Osteoblast (primary cell): ENCODE measurements around the gene FNBP1. TPM values are rescaled to one million over a fixed set of nuclear protein-coding genes. Genes with fewer than 3 reads are reported as not detected.
A peak's percentile ranks its signal among the peaks of the same experiment; 100 is the strongest.
"Not testable (repeated sequence)": the region's sequence is repeated elsewhere in the genome, so short reads cannot be mapped to it uniquely, and the experiment has no call there.

Experiments used
- DNase-seq: peaks from one replicate; pipeline ENCODE4 v3.0.0; 2011; ENCODE audit warnings: low spot score, mixed read lengths; ENCODE audit not compliant: insufficient read length; ENCODE audit errors: missing footprints
- H2AFZ ChIP-seq: 2 replicates; pipeline ENCODE4 v1.6.0; 2011; ENCODE audit warnings: mild to moderate bottlenecking, low read length
- H3K27ac ChIP-seq: 2 replicates; pipeline ENCODE4 v1.5.1; 2011; ENCODE audit warnings: mild to moderate bottlenecking, low read depth, low read length, moderate library complexity
- H3K27me3 ChIP-seq: 2 replicates; pipeline ENCODE4 v1.6.0; 2012; ENCODE audit warnings: mild to moderate bottlenecking, control low read depth, inconsistent platforms, low read length, moderate library complexity; ENCODE audit not compliant: insufficient read depth
- H3K36me3 ChIP-seq: 2 replicates; pipeline ENCODE4 v1.5.1; 2011; ENCODE audit warnings: mild to moderate bottlenecking, low read length, control low read depth, moderate library complexity; ENCODE audit not compliant: insufficient read depth
- H3K4me1 ChIP-seq: 2 replicates; pipeline ENCODE4 v1.5.1; 2011; ENCODE audit warnings: mild to moderate bottlenecking, low read length, control low read depth, moderate library complexity; ENCODE audit not compliant: insufficient read depth
- H3K4me2 ChIP-seq: 2 replicates; pipeline ENCODE4 v1.6.0; 2011; ENCODE audit warnings: mild to moderate bottlenecking, low read length; ENCODE audit not compliant: insufficient read depth
- H3K4me3 ChIP-seq: fragments of 200-600 bp; sonication (generic); 3 replicates; pipeline ENCODE4 v1.5.1; 2012; ENCODE audit warnings: mild to moderate bottlenecking, low read length, inconsistent platforms; ENCODE audit not compliant: insufficient read depth
- H3K79me2 ChIP-seq: 2 replicates; pipeline ENCODE4 v1.6.0; 2012; ENCODE audit warnings: mild to moderate bottlenecking, low read length, control low read depth, inconsistent platforms; ENCODE audit not compliant: insufficient read depth
- H3K9me3 ChIP-seq: 2 replicates; pipeline ENCODE4 v1.5.1; 2011; ENCODE audit warnings: low read depth, low read length, control low read depth
- H4K20me1 ChIP-seq: 2 replicates; pipeline ENCODE4 v1.6.0; 2012; ENCODE audit warnings: mild to moderate bottlenecking, low read length, control low read depth; ENCODE audit not compliant: insufficient read depth
- CTCF ChIP-seq: IDR thresholded peaks from 2 replicates; pipeline ENCODE4 v1.5.1; 2011; ENCODE audit warnings: mild to moderate bottlenecking, low read depth, low read length, moderate library complexity; ENCODE audit errors: extremely low read depth
- total RNA-seq: library from RNA; depleted of rRNA; stranded (reverse); fragments of >200 nt; gene quantifications from 2 replicates; pipeline ENCODE4 v1.2.3, GENCODE V29; 2012

The FNBP1 gene
- total RNA-seq, 1 donor = 31.8 TPM

GRCh38 chr9:129945314-129945713 lies 97.7 kb downstream of the FNBP1 start:
- no peaks in the 10 kb centered on the region for H3K79me2 ChIP-seq
- peak; percentile 8 for DNase-seq

GRCh38 chr9:129944506-129945116 lies 98.4 kb downstream of the FNBP1 start:
- no peaks in the 10 kb centered on the region for H3K27me3 ChIP-seq
- TF ChIP-seq CTCF = no peak
- peaks cover 10% of the 10 kb centered on the region for H3K36me3 ChIP-seq
- no peak overlapping the region for H3K27ac ChIP-seq
- no peaks in the 10 kb centered on the region for H3K4me1 ChIP-seq
- no peak overlapping the region for H3K4me3 ChIP-seq
- peak; percentile 43 for DNase-seq
- no peak overlapping the region for H2AFZ ChIP-seq
- no peak overlapping the region for H3K4me2 ChIP-seq
- H3K9me3 ChIP-seq = peaks cover 2% of the 10 kb centered on the region
- H3K79me2 ChIP-seq = no peaks in the 10 kb centered on the region
- H4K20me1 ChIP-seq = no peaks in the 10 kb centered on the region

More at GRCh38 chr9:129945314-129945713, 97.7 kb downstream of the FNBP1 start:
- Histone ChIP-seq H3K27me3 (no peaks in the 10 kb centered on the region), H3K36me3 (peaks cover 10% of the 10 kb centered on the region), H3K4me2 (no peak overlapping the region), H3K4me1 (no peaks in the 10 kb centered on the region), H3K27ac (no peak overlapping the region), H3K4me3 (no peak overlapping the region), H2AFZ (no peak overlapping the region), H4K20me1 (no peaks in the 10 kb centered on the region), H3K9me3 (peaks cover 2% of the 10 kb centered on the region)
- TF ChIP-seq CTCF = no peak

DNA sequence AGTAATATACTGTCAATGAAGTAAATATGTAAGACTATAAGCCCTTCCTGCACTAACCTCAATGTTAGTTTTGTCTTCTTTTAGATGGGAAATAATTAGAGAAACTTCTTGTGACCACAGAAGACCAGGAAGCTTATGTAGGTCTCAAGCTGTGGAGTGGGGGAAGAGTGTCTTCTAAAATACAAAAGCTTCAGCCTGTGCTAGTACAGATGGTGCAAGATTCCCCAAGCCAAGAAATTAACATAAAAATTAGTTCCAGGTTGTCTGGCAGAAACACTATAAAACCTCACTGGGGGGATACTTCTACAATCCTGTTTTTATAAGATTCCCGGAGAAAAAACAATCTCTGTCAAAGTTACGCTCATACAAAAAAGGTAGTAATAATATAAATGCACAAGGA lies 103.6 kb downstream of the FNBP1 start:
- no peaks in the 10 kb centered on the region for H4K20me1 ChIP-seq
- no peak overlapping the region for H2AFZ ChIP-seq
- peaks cover 13% of the 10 kb centered on the region for H3K4me1 ChIP-seq
- no peaks in the 10 kb centered on the region for H3K27me3 ChIP-seq
- TF ChIP-seq CTCF = no peak
- H3K9me3 ChIP-seq = peaks cover 2% of the 10 kb centered on the region
- no peak overlapping the region for H3K27ac ChIP-seq
- H3K4me2 ChIP-seq = no peak overlapping the region
- no peak overlapping the region for H3K4me3 ChIP-seq
- H3K36me3 ChIP-seq = peaks cover 10% of the 10 kb centered on the region
- no peaks in the 10 kb centered on the region for H3K79me2 ChIP-seq
- DNase-seq = no peak

- no peak for TF ChIP-seq CTCF
- peaks cover 2% of the 10 kb centered on the region for H3K9me3 ChIP-seq
- peaks cover 10% of the 10 kb centered on the region for H3K36me3 ChIP-seq
- H3K27me3 ChIP-seq = no peaks in the 10 kb centered on the region
- H3K4me1 ChIP-seq = peaks cover 17% of the 10 kb centered on the region
- H3K27ac ChIP-seq = peak overlapping the region; percentile 9
- no peaks in the 10 kb centered on the region for H4K20me1 ChIP-seq
- DNase-seq = peak; percentile 93
- H3K4me3 ChIP-seq = no peak overlapping the region
- no peaks in the 10 kb centered on the region for H3K79me2 ChIP-seq
- no peak overlapping the region for H2AFZ ChIP-seq
- peak overlapping the region; percentile 49 for H3K4me2 ChIP-seq
These were observed 104.6 kb downstream of the FNBP1 start for GRCh38 chr9:129938291-129938979.

- not testable (repeated sequence) for H3K79me2 ChIP-seq, H3K27me3 ChIP-seq, H3K9me3 ChIP-seq, H2AFZ ChIP-seq, H3K36me3 ChIP-seq, DNase-seq, H4K20me1 ChIP-seq, H3K4me3 ChIP-seq
- Histone ChIP-seq H3K27ac (peak overlapping the region; percentile 9), H3K4me1 (peaks cover 23% of the 10 kb centered on the region), H3K4me2 (peak overlapping the region; percentile 49)
These were observed 105.1 kb downstream of the FNBP1 start for GRCh38 chr9:129937879-129938278.
